CMK (cell line): ENCODE results near the gene SLC24A5.
A peak's percentile ranks its signal among the peaks of the same experiment; 100 is the strongest.

Experiments used
- DNase-seq: peaks from one replicate; pipeline ENCODE4 v3.0.0-alpha.2; 2010; ENCODE audit warnings: low read depth

SLC24A5 gene

DNA sequence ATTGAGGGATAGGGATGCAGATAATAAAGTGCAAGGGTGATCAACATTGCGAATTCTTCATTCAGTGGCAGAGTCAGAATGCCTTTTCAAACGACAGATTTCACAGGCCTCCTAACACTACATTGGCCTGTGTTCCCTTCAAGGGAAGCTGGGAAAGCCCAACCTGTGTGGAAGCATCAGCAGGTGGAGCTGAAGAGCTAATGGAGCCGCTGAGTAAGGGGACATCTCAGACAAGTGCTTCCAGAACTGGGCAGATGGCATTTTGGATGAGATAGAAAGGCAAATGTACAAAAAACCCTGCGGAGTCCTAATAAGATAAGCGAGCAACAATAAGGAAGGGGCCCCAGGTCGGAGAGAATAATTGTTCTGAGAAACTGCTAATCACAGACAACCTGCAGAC is 8.5 kb upstream of the SLC24A5 start:
- DNase-seq = no peak

GRCh38 chr15:48119277-48119676 is 1.5 kb upstream of the SLC24A5 start:
- no peak for DNase-seq

GRCh38 chr15:48121849-48122248 is 1.1 kb downstream of the SLC24A5 start:
- DNase-seq = no peak

DNA sequence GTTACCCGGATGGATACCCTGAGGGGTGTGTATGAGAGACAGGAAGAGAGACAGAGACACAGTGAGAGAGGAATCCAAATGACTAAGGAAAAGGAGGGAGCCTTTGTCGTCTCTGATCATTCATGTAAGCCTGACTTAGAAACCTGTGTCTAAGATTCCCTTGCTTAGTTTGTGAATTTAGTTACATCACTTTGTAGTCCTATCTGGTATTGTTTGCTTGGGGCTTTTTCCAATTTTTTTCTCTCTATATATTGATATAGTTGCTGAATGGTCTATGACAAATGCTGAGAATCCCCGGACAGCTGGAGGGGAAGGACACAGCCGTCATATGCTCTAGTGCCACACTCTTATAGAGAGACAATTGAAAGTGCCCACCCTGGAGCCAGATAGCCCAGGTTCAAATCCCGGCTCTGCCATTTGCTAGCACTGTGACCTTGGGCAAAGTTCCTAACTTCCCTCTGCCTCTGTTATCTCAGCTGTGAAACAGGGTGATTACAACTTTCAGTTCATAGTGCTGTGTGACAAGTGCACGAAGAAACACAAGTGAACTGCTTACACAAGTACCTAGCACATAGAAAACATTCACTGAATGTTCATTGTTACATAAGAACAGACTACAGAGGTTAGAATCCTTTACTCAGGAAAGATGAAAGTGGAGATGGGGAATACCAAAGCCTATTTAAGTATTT is 6.0 kb downstream of the SLC24A5 start:
- no peak for DNase-seq

DNA sequence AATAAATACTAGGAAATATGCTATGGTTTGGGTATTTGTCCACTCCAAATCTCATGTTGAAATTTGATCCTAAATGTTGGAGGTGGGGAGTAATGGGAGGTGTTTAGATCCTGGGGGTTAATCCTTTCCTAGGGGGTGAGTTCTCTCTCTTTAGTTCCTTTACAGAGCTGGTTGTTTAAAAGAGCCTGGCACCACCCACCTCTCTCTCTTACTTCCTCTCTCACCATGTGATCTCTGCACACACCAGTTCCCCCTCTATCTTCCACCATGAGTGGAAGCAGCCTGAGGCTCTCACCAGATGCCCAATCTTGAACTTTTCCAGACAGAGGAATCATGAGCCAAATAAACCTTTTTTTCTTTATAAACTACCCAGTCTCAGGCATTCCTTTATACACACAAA is 10.5 kb downstream of the SLC24A5 start:
- no peak for DNase-seq

DNA sequence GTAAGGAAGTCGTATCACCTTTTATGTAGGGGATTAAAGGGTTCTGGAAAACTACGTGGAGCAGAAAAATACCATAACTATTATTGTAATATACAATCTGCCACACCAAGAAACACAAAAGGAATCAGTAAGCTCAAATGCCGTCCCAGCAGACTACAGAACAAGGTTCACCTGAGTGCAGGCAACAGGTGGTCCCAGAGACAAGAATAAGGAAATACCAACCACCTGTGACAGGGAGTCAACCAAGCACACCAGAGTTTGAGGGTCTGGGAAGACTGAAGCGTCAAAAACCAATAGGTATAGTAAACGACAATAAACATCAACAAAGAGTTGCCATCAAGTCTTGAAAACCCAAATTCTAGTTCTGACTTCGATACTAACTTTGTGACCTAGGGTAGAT is 12.1 kb downstream of the SLC24A5 start:
- DNase-seq = no peak

- no peak for DNase-seq
These were observed 23.1 kb downstream of the SLC24A5 start for GRCh38 chr15:48143856-48144255.

GRCh38 chr15:48144889-48145288 is 24.1 kb downstream of the SLC24A5 start:
- no peak for DNase-seq

GRCh38 chr15:48145923-48146322 is 25.1 kb downstream of the SLC24A5 start:
- no peak for DNase-seq

DNA sequence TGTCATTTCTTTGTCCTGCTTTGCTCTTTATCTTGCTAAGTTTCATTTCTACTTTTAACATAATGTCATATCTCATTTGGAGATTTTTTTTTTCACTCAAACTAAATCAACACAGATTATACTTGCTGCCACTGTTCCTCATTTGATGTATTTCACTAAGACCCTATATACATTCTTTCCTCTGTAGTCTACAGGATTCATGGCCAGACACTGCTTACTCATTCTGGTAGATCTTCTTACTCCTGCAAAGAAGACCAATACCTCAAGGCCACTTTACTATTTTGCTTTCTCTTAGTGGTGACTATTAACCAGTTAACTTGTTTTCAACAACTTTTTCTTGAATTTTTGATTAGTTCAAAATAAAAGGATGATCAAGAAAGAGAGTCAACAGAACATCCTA is 26.6 kb downstream of the SLC24A5 start:
- DNase-seq = no peak

- no peak for DNase-seq
These were observed 29.1 kb downstream of the SLC24A5 start for GRCh38 chr15:48149858-48150257.

DNA sequence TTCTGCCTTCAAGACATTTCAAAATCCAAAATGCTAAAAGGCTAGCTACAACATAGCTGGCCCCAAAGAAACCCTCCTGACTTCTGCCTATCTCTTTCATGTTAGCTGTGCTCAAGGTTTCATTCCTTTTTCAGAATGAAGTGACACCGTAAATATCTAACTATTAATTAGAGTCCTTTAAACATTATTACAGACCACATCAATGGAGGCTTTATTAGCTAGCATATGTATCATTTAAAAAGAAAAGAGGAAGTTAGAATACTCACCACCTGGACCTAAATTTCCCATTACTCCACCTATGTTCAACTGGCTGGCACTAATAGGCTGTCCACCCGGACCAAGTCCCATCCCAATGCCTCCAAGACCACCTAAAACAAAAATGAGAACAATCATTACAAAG is 32.7 kb downstream of the SLC24A5 start:
- no peak for DNase-seq

GRCh38 chr15:48168616-48169015 is 47.8 kb downstream of the SLC24A5 start:
- no peak for DNase-seq

- no peak for DNase-seq
These were observed 50.2 kb downstream of the SLC24A5 start for GRCh38 chr15:48170981-48171380.

DNA sequence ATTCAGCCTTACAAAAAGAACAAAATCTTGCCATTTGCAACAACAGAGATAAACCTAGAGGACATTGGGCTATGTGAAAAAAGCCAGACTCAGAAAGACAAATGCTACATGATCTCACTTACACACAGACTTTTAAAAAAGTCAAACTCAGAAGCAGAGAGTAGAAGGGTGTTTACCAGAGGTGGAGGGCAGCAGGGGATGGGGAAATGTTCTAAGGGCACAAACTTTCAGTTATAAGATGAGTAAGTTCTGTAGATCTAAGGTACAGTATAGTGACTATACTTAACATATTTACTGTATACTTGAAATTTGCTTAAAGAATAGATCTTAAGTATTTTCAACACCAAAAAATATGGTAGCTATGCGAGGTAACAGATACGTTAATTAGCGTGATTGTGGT is 54.3 kb downstream of the SLC24A5 start:
- no peak for DNase-seq

GRCh38 chr15:48176112-48176511 is 55.3 kb downstream of the SLC24A5 start:
- no peak for DNase-seq

- DNase-seq = no peak
These were observed 56.2 kb downstream of the SLC24A5 start for GRCh38 chr15:48176957-48177356.

DNA sequence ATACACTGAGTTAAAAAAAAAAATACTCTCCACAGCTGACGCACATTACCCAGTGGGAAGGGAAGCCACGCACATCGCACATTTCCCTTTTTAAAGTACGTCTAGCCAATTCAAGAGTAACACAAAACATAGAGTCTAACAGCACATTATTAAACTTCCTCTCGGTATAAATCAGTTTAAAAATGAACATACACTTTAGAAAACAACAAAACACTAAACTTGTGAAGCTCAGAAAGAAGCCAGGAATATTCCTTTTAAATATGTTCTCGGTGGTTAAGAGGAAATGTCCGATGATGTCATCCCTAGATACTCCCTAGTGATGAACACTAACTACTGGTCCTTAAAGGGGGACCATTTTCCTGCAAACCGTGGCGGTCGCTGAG is 56.6 kb downstream of the SLC24A5 start:
- no peak for DNase-seq

GRCh38 chr15:48177766-48178647 is 57.2 kb downstream of the SLC24A5 start, which contains the start of gene MYEF2:
MYEF2 (minus strand) TSS chr15:48178295; CDS start chr15:48178237, 58 bp downstream.
- DNase-seq = peak; percentile 45

DNA sequence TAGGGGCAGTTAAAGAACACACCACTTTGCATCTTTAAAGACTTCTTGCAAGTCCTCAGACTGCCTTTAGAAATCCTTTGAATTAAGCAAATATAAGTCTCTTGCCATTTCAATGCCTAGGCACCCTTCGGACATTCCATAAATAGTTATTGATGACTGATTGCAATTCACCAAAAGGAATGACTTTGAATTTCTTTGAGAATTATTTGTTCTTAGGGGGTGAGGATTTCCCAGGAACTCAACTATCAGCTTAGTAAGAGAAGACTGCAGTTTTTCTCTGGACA is 57.8 kb downstream of the SLC24A5 start:
- no peak for DNase-seq

GRCh38 chr15:48182749-48183148 is 62.0 kb downstream of the SLC24A5 start:
- DNase-seq = no peak

- no peak for DNase-seq
These were observed 64.7 kb downstream of the SLC24A5 start for GRCh38 chr15:48185529-48185928.

DNA sequence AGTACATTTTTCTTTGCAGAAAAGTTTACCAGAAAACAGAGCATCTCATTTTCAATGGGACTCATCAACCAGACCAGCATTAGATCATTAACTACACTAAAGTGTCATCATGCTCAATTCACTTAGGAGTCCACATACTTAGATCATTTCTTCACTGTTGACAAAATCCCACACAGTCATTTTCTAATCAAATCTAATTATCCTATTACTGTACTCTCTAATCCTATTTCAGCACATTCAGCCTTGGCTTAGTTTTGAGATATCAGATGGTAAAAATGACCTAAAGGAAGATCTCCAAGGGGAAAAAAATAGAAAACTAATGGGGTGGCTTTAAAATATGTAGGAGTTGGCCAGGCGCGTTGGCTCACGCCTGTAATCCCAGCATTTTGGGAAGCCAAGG is 65.5 kb downstream of the SLC24A5 start:
- DNase-seq = no peak
